ENCODE data around the gene TESK2. TPM values are rescaled to one million over a fixed set of nuclear protein-coding genes. Genes with fewer than 3 reads are reported as not detected.

The TESK2 gene
- total RNA-seq, 5 donors from 2014 or later (not counting 1 experiment from before 2014, with no cell fraction given): 4.3 to 7.9 (median 5.5) TPM

DNA sequence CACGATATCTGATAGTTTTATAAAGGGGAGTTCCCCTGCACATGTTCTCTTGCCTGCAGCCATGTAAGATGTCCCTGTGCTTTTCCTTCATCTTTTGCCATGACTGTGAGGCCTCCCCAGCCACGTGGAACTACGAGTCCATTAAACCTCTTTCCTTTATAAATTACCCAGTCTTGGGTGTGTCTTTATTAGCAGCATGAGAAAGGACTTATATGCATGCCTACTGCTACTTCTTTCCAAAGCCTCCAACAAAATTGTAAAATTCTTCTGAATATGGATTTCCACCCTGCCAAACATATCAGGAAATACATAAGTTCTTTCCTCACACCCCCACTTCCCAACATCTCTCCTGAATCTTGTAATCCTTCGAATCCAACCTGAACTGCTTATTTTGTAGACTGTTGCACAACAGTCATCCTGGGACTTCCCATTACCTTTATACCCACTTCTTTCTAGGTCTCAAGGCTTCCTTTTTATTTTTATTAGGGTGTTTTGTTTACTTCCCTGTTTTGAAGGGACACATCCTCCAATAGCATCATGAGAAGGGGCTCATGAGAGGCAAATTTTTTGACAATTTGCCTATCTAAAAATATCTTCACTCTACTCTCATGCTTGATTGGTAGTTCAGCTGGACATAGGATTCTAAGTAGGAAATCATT is 83.2 kb downstream of the TESK2 start:
- Mint-ChIP-seq H3K36me3 (no peaks in the 10 kb centered on the region), H3K4me3 (no peak overlapping the region), H3K27me3 (no peaks in the 10 kb centered on the region), H3K9me3 (no peaks in the 10 kb centered on the region), H3K4me1 (peaks cover 0 to 2% (median 0%) of the 10 kb centered on the region in 3 donors), H3K27ac (no peak overlapping the region)
- no peaks in the 10 kb centered on the region for H3K36me3 ChIP-seq (ENCODE audit: control insufficient read depth in 2 of 2, extremely low read depth in 1 of 2, insufficient read depth in 1 of 2, low read length in 1 of 2)
- no peaks in the 10 kb centered on the region for H3K27me3 ChIP-seq (replicated peaks in 1 of 2; ENCODE audit: control insufficient read depth in 2 of 2, extremely low read depth in 1 of 2, insufficient read depth in 2 of 2, low read length in 1 of 2)
- no peaks in the 10 kb centered on the region for H3K9me3 ChIP-seq
- ChIA-PET POLR2A (no interaction called here), CTCF (interaction anchor here in 1 of 2 donors (0.6 kb wide), 1 partner anchor 89 kb away, joined by 3 read pairs; no protein-coding TSS in a partner anchor)
- no peak for ATAC-seq (replicated peaks in 1 of 4)
- no CpG with 5 or more reads among the region's 4 CpGs for WGBS (ENCODE audit: insufficient coverage)
- no peak for DNase-seq
- no peak overlapping the region for H3K27ac ChIP-seq (ENCODE audit: low read length)
- H3K4me3 ChIP-seq (ENCODE audit: control insufficient read depth in 1 of 2, extremely low read depth in 1 of 2, low read length in 1 of 2): no peak overlapping the region
- H3K4me1 ChIP-seq (ENCODE audit: control insufficient read depth in 1 of 2, extremely low read depth in 1 of 2, insufficient read depth in 2 of 2, low read length in 2 of 2): no peaks in the 10 kb centered on the region

DNA sequence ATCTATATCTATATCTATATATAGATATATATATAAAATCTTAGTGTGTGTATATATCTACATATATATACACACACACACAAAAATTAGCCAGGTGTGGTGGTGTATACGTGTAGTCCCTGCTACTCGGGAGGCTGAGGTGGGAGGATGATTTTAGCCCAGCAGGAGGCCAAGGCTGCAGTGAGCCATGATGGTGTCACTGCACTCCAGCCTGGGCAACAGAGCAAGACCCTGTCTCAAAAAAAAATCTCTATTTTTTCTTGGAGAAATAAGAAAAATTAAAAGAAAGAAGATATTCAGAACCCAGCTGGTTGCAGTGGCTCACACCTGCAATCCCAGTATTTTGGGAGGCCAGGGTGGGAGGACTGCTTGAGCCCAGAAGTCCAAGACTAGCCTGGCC is 85.3 kb downstream of the TESK2 start:
- CTCF ChIA-PET: no interaction called here
- Histone ChIP-seq H3K36me3 (ENCODE audit: control insufficient read depth in 2 of 2, extremely low read depth in 1 of 2, insufficient read depth in 1 of 2, low read length in 1 of 2) (no peaks in the 10 kb centered on the region), H3K9me3 (no peaks in the 10 kb centered on the region), H3K27ac (ENCODE audit: low read length) (no peak overlapping the region), H3K4me3 (ENCODE audit: control insufficient read depth in 1 of 2, extremely low read depth in 1 of 2, low read length in 1 of 2) (no peak overlapping the region), H3K27me3 (replicated peaks in 1 of 2; ENCODE audit: control insufficient read depth in 2 of 2, extremely low read depth in 1 of 2, insufficient read depth in 2 of 2, low read length in 1 of 2) (no peaks in the 10 kb centered on the region), H3K4me1 (ENCODE audit: control insufficient read depth in 1 of 2, extremely low read depth in 1 of 2, insufficient read depth in 2 of 2, low read length in 2 of 2) (no peaks in the 10 kb centered on the region)
- Mint-ChIP-seq H3K27ac (no peak overlapping the region), H3K27me3 (no peaks in the 10 kb centered on the region), H3K36me3 (no peaks in the 10 kb centered on the region), H3K4me3 (no peak overlapping the region), H3K9me3 (no peaks in the 10 kb centered on the region), H3K4me1 (no peaks in the 10 kb centered on the region)
- DNase-seq: no peak
- ATAC-seq (replicated peaks in 1 of 4): no peak
- POLR2A ChIA-PET: no interaction called here
- no CpG with 5 or more reads among the region's 2 CpGs for WGBS (ENCODE audit: insufficient coverage)

DNA sequence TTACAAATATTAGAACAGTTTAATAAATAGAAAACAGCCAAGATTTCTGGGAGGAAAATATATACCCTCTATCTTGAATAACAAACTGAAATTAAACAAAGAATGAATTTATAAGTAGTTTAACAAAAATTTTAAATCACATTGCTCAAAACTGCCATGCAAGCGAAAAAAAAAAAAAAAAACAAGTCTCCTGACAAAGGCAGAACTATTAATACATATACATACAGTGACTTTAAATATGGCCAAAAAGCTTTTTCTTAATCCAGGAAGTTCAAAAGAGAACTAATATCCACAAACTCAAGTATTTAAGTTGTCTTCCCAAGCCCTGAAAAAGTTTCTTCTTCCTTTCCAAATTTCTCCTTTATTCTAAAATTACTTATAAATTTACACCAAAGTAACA is 87.2 kb downstream of the TESK2 start:
- POLR2A ChIA-PET: interaction anchor here (0.6 to 0.7 kb wide), 2 partner anchors 57 to 111 kb away, joined by 5 to 10 read pairs; no protein-coding TSS in a partner anchor
- Mint-ChIP-seq H3K27ac (no peak overlapping the region), H3K27me3 (no peaks in the 10 kb centered on the region), H3K4me3 (no peak overlapping the region), H3K36me3 (peaks cover 4% of the 10 kb centered on the region), H3K4me1 (no peaks in the 10 kb centered on the region), H3K9me3 (no peaks in the 10 kb centered on the region)
- DNase-seq: no peak
- no peak for ATAC-seq (replicated peaks in 1 of 4)
- Histone ChIP-seq H3K4me3 (ENCODE audit: control insufficient read depth in 1 of 2, extremely low read depth in 1 of 2, low read length in 1 of 2) (no peak overlapping the region), H3K36me3 (ENCODE audit: control insufficient read depth in 2 of 2, extremely low read depth in 1 of 2, insufficient read depth in 1 of 2, low read length in 1 of 2) (no peaks in the 10 kb centered on the region), H3K27ac (ENCODE audit: low read length) (no peak overlapping the region), H3K4me1 (ENCODE audit: control insufficient read depth in 1 of 2, extremely low read depth in 1 of 2, insufficient read depth in 2 of 2, low read length in 2 of 2) (no peaks in the 10 kb centered on the region), H3K9me3 (no peaks in the 10 kb centered on the region), H3K27me3 (replicated peaks in 1 of 2; ENCODE audit: control insufficient read depth in 2 of 2, extremely low read depth in 1 of 2, insufficient read depth in 2 of 2, low read length in 1 of 2) (no peaks in the 10 kb centered on the region)
- CTCF ChIA-PET: no interaction called here
- no CpG with 5 or more reads among the region's 1 CpG for WGBS (ENCODE audit: insufficient coverage)

DNA sequence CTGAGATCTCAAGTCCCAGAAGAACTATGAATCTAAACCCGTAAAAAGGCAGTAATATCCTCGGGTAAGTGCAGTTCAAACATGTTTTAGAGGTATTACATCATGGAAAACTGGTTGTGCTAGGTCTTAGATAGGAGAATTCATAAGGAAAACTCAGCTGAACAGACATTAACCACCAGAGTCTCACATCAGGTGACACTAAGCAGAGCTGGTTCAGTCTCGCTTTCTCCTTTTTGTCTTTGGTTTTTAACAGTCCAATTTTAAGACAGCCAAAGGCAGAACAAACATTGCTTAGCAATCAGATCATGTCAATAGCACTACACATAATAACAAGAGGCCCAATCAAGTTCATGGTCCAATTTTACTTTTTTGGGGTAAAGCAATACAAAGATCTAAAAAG is 87.7 kb downstream of the TESK2 start:
- CTCF ChIA-PET: no interaction called here
- no peak for ATAC-seq (replicated peaks in 1 of 4)
- POLR2A ChIA-PET: no interaction called here

DNA sequence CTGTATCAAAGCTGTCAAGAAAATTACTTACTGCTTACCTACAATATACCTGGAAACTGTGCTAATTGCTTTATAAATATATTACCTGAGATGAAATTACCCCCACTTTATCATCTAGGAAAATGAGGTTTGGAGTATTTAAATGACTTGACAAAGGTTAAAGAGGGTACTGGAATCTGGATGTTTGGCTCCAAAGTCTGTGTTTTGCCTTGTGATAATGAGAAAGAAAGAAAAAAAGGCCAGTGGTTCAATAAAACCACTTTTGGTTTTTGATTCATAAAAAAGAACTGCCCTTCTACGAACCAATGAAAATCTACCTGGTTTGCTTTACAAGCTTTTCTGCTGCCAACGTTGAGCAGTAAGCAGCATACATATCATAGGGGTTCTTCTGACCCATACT is 89.4 kb downstream of the TESK2 start:
- POLR2A ChIA-PET: no interaction called here

More for the DNA sequence above, 87.7 kb downstream of the TESK2 start:
- H3K4me3 Mint-ChIP-seq: no peak overlapping the region
- Histone ChIP-seq H3K9me3 (no peaks in the 10 kb centered on the region), H3K36me3 (ENCODE audit: control insufficient read depth in 2 of 2, extremely low read depth in 1 of 2, insufficient read depth in 1 of 2, low read length in 1 of 2) (no peaks in the 10 kb centered on the region), H3K4me1 (ENCODE audit: control insufficient read depth in 1 of 2, extremely low read depth in 1 of 2, insufficient read depth in 2 of 2, low read length in 2 of 2) (no peaks in the 10 kb centered on the region), H3K27me3 (replicated peaks in 1 of 2; ENCODE audit: control insufficient read depth in 2 of 2, extremely low read depth in 1 of 2, insufficient read depth in 2 of 2, low read length in 1 of 2) (no peaks in the 10 kb centered on the region), H3K4me3 (ENCODE audit: control insufficient read depth in 1 of 2, extremely low read depth in 1 of 2, low read length in 1 of 2) (no peak overlapping the region), H3K27ac (ENCODE audit: low read length) (no peak overlapping the region)
- H3K27me3 Mint-ChIP-seq: no peaks in the 10 kb centered on the region
- no peaks in the 10 kb centered on the region for H3K9me3 Mint-ChIP-seq
- H3K27ac Mint-ChIP-seq: no peak overlapping the region
- DNase-seq: no peak
- peaks cover 4% of the 10 kb centered on the region for H3K36me3 Mint-ChIP-seq
- no peaks in the 10 kb centered on the region for H3K4me1 Mint-ChIP-seq
- 93% methylated on average over 2 of the region's 3 CpGs for WGBS (ENCODE audit: insufficient coverage)

DNA sequence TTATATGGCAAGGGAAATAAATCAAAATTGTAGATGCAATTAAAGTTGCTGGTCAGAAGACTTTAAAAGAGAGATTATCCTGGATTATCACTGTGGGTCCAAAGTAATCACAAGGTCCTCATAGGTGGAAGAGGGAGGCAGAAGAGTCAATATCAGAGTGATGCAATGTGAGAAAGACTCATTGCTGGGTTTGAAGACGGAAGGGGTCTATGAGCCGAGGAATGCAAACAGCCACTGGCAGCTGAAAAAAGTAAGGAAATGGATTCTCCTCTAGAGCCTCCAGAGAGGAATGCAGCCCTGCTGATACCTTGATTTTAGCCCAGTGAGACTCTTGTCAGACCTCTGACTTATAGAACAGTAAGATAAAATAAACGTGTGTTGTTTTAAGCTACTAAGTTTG is 90.9 kb downstream of the TESK2 start:
- WGBS (ENCODE audit: insufficient coverage): 93% methylated on average over 2 of the region's 3 CpGs
- CTCF ChIA-PET: no interaction called here
- Histone ChIP-seq H3K27me3 (replicated peaks in 1 of 2; ENCODE audit: control insufficient read depth in 2 of 2, extremely low read depth in 1 of 2, insufficient read depth in 2 of 2, low read length in 1 of 2) (no peaks in the 10 kb centered on the region), H3K27ac (ENCODE audit: low read length) (no peak overlapping the region), H3K4me3 (ENCODE audit: control insufficient read depth in 1 of 2, extremely low read depth in 1 of 2, low read length in 1 of 2) (no peak overlapping the region), H3K4me1 (ENCODE audit: control insufficient read depth in 1 of 2, extremely low read depth in 1 of 2, insufficient read depth in 2 of 2, low read length in 2 of 2) (no peaks in the 10 kb centered on the region), H3K9me3 (no peaks in the 10 kb centered on the region), H3K36me3 (ENCODE audit: control insufficient read depth in 2 of 2, extremely low read depth in 1 of 2, insufficient read depth in 1 of 2, low read length in 1 of 2) (no peaks in the 10 kb centered on the region)
- no peaks in the 10 kb centered on the region for H3K9me3 Mint-ChIP-seq
- ATAC-seq (replicated peaks in 1 of 4) (no peak), DNase-seq (no peak)
- H3K36me3 Mint-ChIP-seq: peaks cover 7% of the 10 kb centered on the region
- H3K27ac Mint-ChIP-seq: no peak overlapping the region
- no peak overlapping the region for H3K4me3 Mint-ChIP-seq
- no peaks in the 10 kb centered on the region for H3K27me3 Mint-ChIP-seq
- H3K4me1 Mint-ChIP-seq: peaks cover 0 to 5% (median 3%) of the 10 kb centered on the region in 3 donors
- POLR2A ChIA-PET: no interaction called here

More for the DNA sequence above, 89.4 kb downstream of the TESK2 start:
- Mint-ChIP-seq H3K9me3 (no peaks in the 10 kb centered on the region), H3K4me1 (no peaks in the 10 kb centered on the region), H3K4me3 (no peak overlapping the region), H3K36me3 (peaks cover 7% of the 10 kb centered on the region), H3K27ac (no peak overlapping the region), H3K27me3 (no peaks in the 10 kb centered on the region)
- CTCF ChIA-PET: interaction anchor here in 1 of 2 donors (0.6 to 0.7 kb wide), 2 partner anchors 749 to 1462 kb away, joined by 3 to 4 read pairs; no protein-coding TSS in a partner anchor
- H3K4me3 ChIP-seq (ENCODE audit: control insufficient read depth in 1 of 2, extremely low read depth in 1 of 2, low read length in 1 of 2): no peak overlapping the region
- no peaks in the 10 kb centered on the region for H3K27me3 ChIP-seq (replicated peaks in 1 of 2; ENCODE audit: control insufficient read depth in 2 of 2, extremely low read depth in 1 of 2, insufficient read depth in 2 of 2, low read length in 1 of 2)
- no CpG with 5 or more reads among the region's 2 CpGs for WGBS (ENCODE audit: insufficient coverage)
- DNase-seq: no peak
- no peaks in the 10 kb centered on the region for H3K9me3 ChIP-seq
- ATAC-seq (replicated peaks in 1 of 4): no peak
- no peak overlapping the region for H3K27ac ChIP-seq (ENCODE audit: low read length)
- H3K4me1 ChIP-seq (ENCODE audit: control insufficient read depth in 1 of 2, extremely low read depth in 1 of 2, insufficient read depth in 2 of 2, low read length in 2 of 2): no peaks in the 10 kb centered on the region
- H3K36me3 ChIP-seq (ENCODE audit: control insufficient read depth in 2 of 2, extremely low read depth in 1 of 2, insufficient read depth in 1 of 2, low read length in 1 of 2): no peaks in the 10 kb centered on the region
